H9 (cell line): ENCODE data around the gene TRAPPC2L. TPM values are rescaled to one million over a fixed set of nuclear protein-coding genes. Genes with fewer than 3 reads are reported as not detected.
A peak's percentile ranks its signal among the peaks of the same experiment; 100 is the strongest.

ENCODE experiments used
- DNase-seq: peaks from one replicate; pipeline ENCODE4 v3.0.0-alpha.2; 2017
- H2AFZ ChIP-seq: one replicate; pipeline ENCODE4 v1.6.1; 2013; ENCODE audit warnings: mild to moderate bottlenecking, low read length, control low read depth, moderate library complexity
- H2AK5ac ChIP-seq: 2 replicates; pipeline ENCODE4 v1.6.1; 2013; ENCODE audit warnings: low read length, control low read depth, mixed read lengths; ENCODE audit not compliant: insufficient read length
- H2BK120ac ChIP-seq: one replicate; pipeline ENCODE4 v1.6.1; 2013; ENCODE audit warnings: low read depth, mild to moderate bottlenecking, low read length, control low read depth, inconsistent platforms; ENCODE audit not compliant: poor library complexity, severe bottlenecking
- H2BK12ac ChIP-seq: 2 replicates; pipeline ENCODE4 v1.6.1; 2013; ENCODE audit warnings: low read length, control low read depth, mixed read lengths, low read depth; ENCODE audit not compliant: insufficient read length
- H2BK15ac ChIP-seq: 2 replicates; pipeline ENCODE4 v1.6.1; 2013; ENCODE audit warnings: low read depth, low read length, control low read depth
- H2BK20ac ChIP-seq: one replicate; pipeline ENCODE4 v1.6.1; 2013; ENCODE audit warnings: low read depth, mild to moderate bottlenecking, low read length, control low read depth, inconsistent platforms; ENCODE audit not compliant: poor library complexity, severe bottlenecking
- H2BK5ac ChIP-seq: 2 replicates; pipeline ENCODE4 v1.6.1; 2013; ENCODE audit warnings: low read length, control low read depth, mixed read lengths; ENCODE audit not compliant: insufficient read length
- H3K14ac ChIP-seq: 2 replicates; pipeline ENCODE4 v1.6.1; 2013; ENCODE audit warnings: low read length, control low read depth; ENCODE audit not compliant: insufficient read depth
- H3K18ac ChIP-seq: 2 replicates; pipeline ENCODE4 v1.6.1; 2013; ENCODE audit warnings: low read depth, mild to moderate bottlenecking, mixed read lengths, low read length, control low read depth; ENCODE audit not compliant: insufficient read length
- H3K23ac ChIP-seq: 2 replicates; pipeline ENCODE4 v1.6.1; 2013; ENCODE audit warnings: low read length, control low read depth, mixed read lengths, low read depth; ENCODE audit not compliant: insufficient read length
- H3K23me2 ChIP-seq: 2 replicates; pipeline ENCODE4 v1.6.1; 2013; ENCODE audit warnings: low read depth, mild to moderate bottlenecking, mixed read lengths, low read length, control low read depth; ENCODE audit not compliant: insufficient read length, poor library complexity, severe bottlenecking
- H3K27ac ChIP-seq: 2 replicates; pipeline ENCODE4 v1.5.1; 2013; ENCODE audit warnings: low read length, control low read depth, mixed read lengths, low read depth; ENCODE audit not compliant: insufficient read length
- H3K27me3 ChIP-seq: 2 replicates; pipeline ENCODE4 v1.6.1; 2013; ENCODE audit warnings: low read length, control low read depth, inconsistent platforms; ENCODE audit not compliant: insufficient read depth
- H3K4ac ChIP-seq: 2 replicates; pipeline ENCODE4 v1.6.1; 2013; ENCODE audit warnings: low read depth, mild to moderate bottlenecking, control low read depth, inconsistent platforms, low read length, moderate library complexity
- H3K4me1 ChIP-seq: 2 replicates; pipeline ENCODE4 v1.6.1; 2013; ENCODE audit warnings: low read length, control low read depth, inconsistent platforms; ENCODE audit not compliant: insufficient read depth
- H3K4me2 ChIP-seq: 2 replicates; pipeline ENCODE4 v1.6.1; 2013; ENCODE audit warnings: low read length, control low read depth, mixed read lengths; ENCODE audit not compliant: insufficient read length, insufficient read depth
- H3K56ac ChIP-seq: 2 replicates; pipeline ENCODE4 v1.6.1; 2013; ENCODE audit warnings: low read depth, mild to moderate bottlenecking, mixed read lengths, low read length, control low read depth; ENCODE audit not compliant: insufficient read length
- H3K79me1 ChIP-seq: 2 replicates; pipeline ENCODE4 v1.6.1; 2013; ENCODE audit warnings: low read depth, mild to moderate bottlenecking, moderate library complexity, low read length, control low read depth, inconsistent platforms; ENCODE audit not compliant: insufficient read depth, poor library complexity, severe bottlenecking
- H3K79me2 ChIP-seq: 2 replicates; pipeline ENCODE4 v1.6.1; 2013; ENCODE audit warnings: low read length, control low read depth, inconsistent platforms; ENCODE audit not compliant: insufficient read depth
- H3K9ac ChIP-seq: 2 replicates; pipeline ENCODE4 v1.6.1; 2013; ENCODE audit warnings: low read length, control low read depth, mixed read lengths; ENCODE audit not compliant: insufficient read length; ENCODE audit errors: extremely low read depth
- H3K9me3 ChIP-seq: one replicate; pipeline ENCODE4 v1.6.1; 2013; ENCODE audit warnings: low read depth, low read length, inconsistent platforms; ENCODE audit not compliant: control insufficient read depth
- H3T11ph ChIP-seq: one replicate; pipeline ENCODE4 v1.6.1; 2013; ENCODE audit warnings: mild to moderate bottlenecking, low read length, control low read depth, inconsistent platforms
- H4K20me1 ChIP-seq: one replicate; pipeline ENCODE4 v1.6.1; 2013; ENCODE audit not compliant: control insufficient read depth, insufficient read length, insufficient read depth
- H4K5ac ChIP-seq: 2 replicates; pipeline ENCODE4 v1.6.1; 2013; ENCODE audit warnings: low read depth, mild to moderate bottlenecking, mixed read lengths, low read length, control low read depth; ENCODE audit not compliant: insufficient read length
- H4K8ac ChIP-seq: replicated peaks from 2 replicates; pipeline ENCODE4 v1.6.1; 2013; ENCODE audit warnings: low read length, control low read depth, mixed read lengths, low read depth; ENCODE audit not compliant: insufficient read length
- H4K91ac ChIP-seq: 2 replicates; pipeline ENCODE4 v1.6.1; 2013; ENCODE audit warnings: low read depth, mild to moderate bottlenecking, moderate library complexity, mixed read lengths, low read length, control low read depth; ENCODE audit not compliant: insufficient read length
- H3K27ac Mint-ChIP-seq, 3 experiments: 2 replicates in 2 of 3; 3 replicates in 1 of 3; pipeline ENCODE4 v1.8.0; 2020 to 2021; ENCODE audit warnings: mixed read lengths in 3 of 3, mild to moderate bottlenecking in 1 of 3, moderate library complexity in 1 of 3
- H3K27me3 Mint-ChIP-seq: 2 replicates; pipeline ENCODE4 v1.8.0; 2021; ENCODE audit warnings: low read depth, mild to moderate bottlenecking, moderate library complexity, mixed read lengths
- H3K36me3 Mint-ChIP-seq, 3 experiments: 2 replicates in 2 of 3; 3 replicates in 1 of 3; pipeline ENCODE4 v1.8.0; 2020 to 2021; ENCODE audit warnings: low read depth in 3 of 3, mixed read lengths in 3 of 3; ENCODE audit not compliant: insufficient read depth in 1 of 3
- H3K4me1 Mint-ChIP-seq, 2 experiments: 2 replicates each; pipeline ENCODE4 v1.8.0; 2020; ENCODE audit warnings: mixed read lengths in 2 of 2
- H3K4me3 Mint-ChIP-seq, 2 experiments: 2 replicates in 1 of 2; 3 replicates in 1 of 2; pipeline ENCODE4 v1.8.0; 2020 to 2021; ENCODE audit warnings: mild to moderate bottlenecking in 2 of 2, mixed read lengths in 2 of 2, moderate library complexity in 1 of 2
- H3K9me3 Mint-ChIP-seq, 2 experiments: 2 replicates in 1 of 2; 3 replicates in 1 of 2; pipeline ENCODE4 v1.8.0; 2020; ENCODE audit warnings: mild to moderate bottlenecking in 2 of 2, mixed read lengths in 2 of 2, moderate library complexity in 1 of 2
- WGBS: extraction: QIAGEN DNeasy Blood & Tissue Kit; methylation state at CpG from one replicate; pipeline ENCODE4 v1.1.7; 2013; ENCODE audit warnings: missing lambda C conversion rate, low lambda C conversion rate, mixed read lengths; ENCODE audit not compliant: insufficient read length; ENCODE audit errors: extremely low coverage; 5-methylcytosine and 5-hydroxymethylcytosine counted together
- total RNA-seq: library from RNA; stranded (reverse); gene quantifications from 2 replicates; pipeline ENCODE4 v1.2.1, GENCODE V29; 2021
- TF ChIP-seq, protein P1 (sequence below): fragments of 200-600 bp; sonication (generic); conservative IDR thresholded peaks from 3 replicates; pipeline ENCODE4 v1.8.0; 2021; ENCODE audit warnings: antibody characterized with exemption, mild to moderate bottlenecking

The TRAPPC2L gene
- total RNA-seq, 1 experiment from 2014 or later = 90.3 TPM

DNA sequence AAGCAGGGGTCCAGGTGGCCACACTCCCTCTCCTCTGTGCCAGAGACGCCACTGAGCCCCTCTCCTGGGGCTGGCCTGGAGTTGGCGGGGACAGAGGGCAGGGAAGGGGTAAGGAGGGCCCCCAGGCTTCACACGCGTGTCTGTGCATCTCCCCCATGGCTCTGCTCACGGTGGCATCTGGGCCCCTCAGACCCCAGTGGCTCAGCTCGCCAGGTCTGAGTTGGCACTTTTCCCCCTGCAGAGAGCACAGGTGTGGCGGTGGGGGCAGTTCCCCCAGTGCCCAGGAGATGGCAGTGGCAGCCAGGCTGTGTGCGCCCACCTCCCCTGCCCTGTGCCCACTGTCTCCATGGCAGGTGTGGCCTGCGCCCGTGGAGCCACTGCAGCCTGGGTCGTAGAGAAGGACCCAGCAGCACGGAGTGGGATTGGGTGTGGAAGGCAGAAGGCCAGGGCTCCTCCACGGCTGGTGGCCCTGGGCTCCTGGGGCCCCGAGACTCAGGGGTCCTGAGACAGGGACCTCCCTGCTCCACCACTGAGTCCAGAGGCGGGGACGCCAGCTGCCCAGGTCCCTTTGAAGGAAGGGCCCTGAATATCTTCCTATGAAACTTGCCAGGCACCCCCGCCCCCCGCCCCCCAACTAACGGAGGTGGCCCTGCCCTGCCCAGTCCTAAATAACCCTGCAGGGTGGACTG, 40.9 kb upstream of the TRAPPC2L start:
- Histone ChIP-seq H3K4ac (no peak overlapping the region), H4K91ac (no peak overlapping the region), H3K79me2 (peaks cover under 1% of the 10 kb centered on the region; the same call in 1 of the 2 replicates), H3K27ac (no peak overlapping the region), H4K20me1 (no peaks in the 10 kb centered on the region), H3K18ac (no peak overlapping the region), H3K23ac (no peak overlapping the region), H3K27me3 (no peaks in the 10 kb centered on the region), H2AK5ac (no peak overlapping the region), H3K9ac (no peak overlapping the region), H3K9me3 (no peaks in the 10 kb centered on the region), H3K56ac (no peak overlapping the region), H3K4me2 (no peak overlapping the region), H4K5ac (no peak overlapping the region), H4K8ac (no peak overlapping the region), H3T11ph (no peak overlapping the region), H2AFZ (no peak overlapping the region), H3K23me2 (peaks cover 2% of the 10 kb centered on the region), H2BK12ac (no peak overlapping the region), H2BK120ac (no peak overlapping the region), H2BK5ac (no peak overlapping the region), H3K14ac (no peak overlapping the region; the same call in 1 of the 2 replicates), H3K79me1 (no peaks in the 10 kb centered on the region), H3K4me1 (no peaks in the 10 kb centered on the region), H2BK15ac (no peak overlapping the region), H2BK20ac (no peak overlapping the region)
- no peaks in the 10 kb centered on the region; the same call in 1 of the 2 replicates for H3K27me3 Mint-ChIP-seq
- H3K36me3 Mint-ChIP-seq = no peaks in the 10 kb centered on the region
- TF ChIP-seq, protein P1, sequence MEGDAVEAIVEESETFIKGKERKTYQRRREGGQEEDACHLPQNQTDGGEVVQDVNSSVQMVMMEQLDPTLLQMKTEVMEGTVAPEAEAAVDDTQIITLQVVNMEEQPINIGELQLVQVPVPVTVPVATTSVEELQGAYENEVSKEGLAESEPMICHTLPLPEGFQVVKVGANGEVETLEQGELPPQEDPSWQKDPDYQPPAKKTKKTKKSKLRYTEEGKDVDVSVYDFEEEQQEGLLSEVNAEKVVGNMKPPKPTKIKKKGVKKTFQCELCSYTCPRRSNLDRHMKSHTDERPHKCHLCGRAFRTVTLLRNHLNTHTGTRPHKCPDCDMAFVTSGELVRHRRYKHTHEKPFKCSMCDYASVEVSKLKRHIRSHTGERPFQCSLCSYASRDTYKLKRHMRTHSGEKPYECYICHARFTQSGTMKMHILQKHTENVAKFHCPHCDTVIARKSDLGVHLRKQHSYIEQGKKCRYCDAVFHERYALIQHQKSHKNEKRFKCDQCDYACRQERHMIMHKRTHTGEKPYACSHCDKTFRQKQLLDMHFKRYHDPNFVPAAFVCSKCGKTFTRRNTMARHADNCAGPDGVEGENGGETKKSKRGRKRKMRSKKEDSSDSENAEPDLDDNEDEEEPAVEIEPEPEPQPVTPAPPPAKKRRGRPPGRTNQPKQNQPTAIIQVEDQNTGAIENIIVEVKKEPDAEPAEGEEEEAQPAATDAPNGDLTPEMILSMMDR = peak; percentile 86
- DNase-seq = peak; percentile 76
- H3K4me3 Mint-ChIP-seq = no peak overlapping the region
- no CpG with 5 or more reads among the region's 19 CpGs for WGBS
- H3K4me1 Mint-ChIP-seq = peaks cover under 1 to 4% of the 10 kb centered on the region in 2 experiments; a peak in 2 of 4 replicates
- no peak overlapping the region; a peak in 2 of 7 replicates for H3K27ac Mint-ChIP-seq
- H3K9me3 Mint-ChIP-seq = no peaks in the 10 kb centered on the region
